ENCODE measurements around the gene C11orf21.

- TF ChIP-seq POLR2A (IDR thresholded peaks at IDR 0.05; ENCODE audit: low read depth, low read length): no peak
- no peak for TF ChIP-seq CTCF (IDR thresholded peaks at IDR 0.05 in 2 of 3, conservative IDR thresholded peaks at IDR 0.05 in 1 of 3; ENCODE audit: control insufficient read depth in 2 of 3, extremely low read depth in 1 of 3, insufficient read depth in 1 of 3, low read depth in 3 of 3, low read length in 3 of 3)
- no peak for TF ChIP-seq ETV6 (conservative IDR thresholded peaks at IDR 0.05 in 1 of 2, IDR thresholded peaks at IDR 0.05 in 1 of 2; ENCODE audit: borderline replicate concordance in 1 of 2, low read depth in 1 of 2)
- no peak for TF ChIP-seq HDAC6 (IDR thresholded peaks at IDR 0.05; ENCODE audit: unreplicated experiment)
- TF ChIP-seq RAD51 (IDR thresholded peaks at IDR 0.05): no peak
These were observed 14.6 kb downstream of the C11orf21 start for GRCh38 chr11:2287091-2287490.
